ENCODE results near the gene WDR4.
"Not testable (repeated sequence)": the region's sequence is repeated elsewhere in the genome, so short reads cannot be mapped to it uniquely, and the experiment has no call there.

WDR4 gene

DNA sequence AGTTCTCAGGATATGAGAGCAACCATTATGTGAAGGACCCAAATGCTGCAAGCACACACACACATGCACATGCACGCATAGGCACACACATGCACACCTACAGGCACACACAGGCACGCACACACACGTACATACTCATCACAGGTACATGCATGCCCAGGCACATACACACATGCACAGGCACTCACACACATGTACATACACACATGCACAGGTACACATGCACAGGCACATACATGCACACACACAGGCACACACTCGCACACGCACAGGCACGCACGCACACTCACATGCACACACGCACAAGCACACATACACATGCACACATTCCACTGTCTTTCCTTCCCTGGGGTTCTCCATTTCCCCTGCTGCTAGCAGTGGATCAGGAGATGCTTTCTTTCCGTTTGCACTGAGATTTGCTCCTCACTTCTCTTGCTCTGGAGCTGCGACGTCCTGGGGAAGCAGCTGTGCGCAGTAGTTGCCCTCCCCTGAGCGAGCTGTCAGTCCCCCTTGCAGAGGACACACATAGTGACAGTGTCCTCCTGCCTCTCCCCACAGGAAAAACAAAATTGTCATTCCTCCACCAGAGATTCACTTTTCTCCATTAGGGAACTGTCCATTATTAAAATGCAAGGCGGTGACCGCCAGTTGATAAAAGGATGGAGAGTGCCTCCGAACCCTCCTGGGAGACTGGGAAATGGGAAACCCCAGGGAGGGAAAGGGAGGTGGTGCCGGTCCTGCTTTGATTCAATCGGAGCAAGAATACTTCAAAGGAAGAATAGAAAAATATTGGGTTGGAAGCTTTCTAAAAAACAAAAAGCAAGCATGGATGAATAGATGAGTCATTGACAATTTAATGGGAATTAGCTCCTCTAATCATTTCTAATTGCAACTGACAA lies 69.5 kb downstream of the WDR4 start:
- no peak for DNase-seq

- DNase-seq: no peak
These were observed 70.2 kb downstream of the WDR4 start for GRCh38 chr21:42809171-42809570.

- no peak for DNase-seq
These were observed 71.3 kb downstream of the WDR4 start for GRCh38 chr21:42807938-42808613.

GRCh38 chr21:42807293-42807895 lies 71.9 kb downstream of the WDR4 start:
- DNase-seq: not testable (repeated sequence)

DNA sequence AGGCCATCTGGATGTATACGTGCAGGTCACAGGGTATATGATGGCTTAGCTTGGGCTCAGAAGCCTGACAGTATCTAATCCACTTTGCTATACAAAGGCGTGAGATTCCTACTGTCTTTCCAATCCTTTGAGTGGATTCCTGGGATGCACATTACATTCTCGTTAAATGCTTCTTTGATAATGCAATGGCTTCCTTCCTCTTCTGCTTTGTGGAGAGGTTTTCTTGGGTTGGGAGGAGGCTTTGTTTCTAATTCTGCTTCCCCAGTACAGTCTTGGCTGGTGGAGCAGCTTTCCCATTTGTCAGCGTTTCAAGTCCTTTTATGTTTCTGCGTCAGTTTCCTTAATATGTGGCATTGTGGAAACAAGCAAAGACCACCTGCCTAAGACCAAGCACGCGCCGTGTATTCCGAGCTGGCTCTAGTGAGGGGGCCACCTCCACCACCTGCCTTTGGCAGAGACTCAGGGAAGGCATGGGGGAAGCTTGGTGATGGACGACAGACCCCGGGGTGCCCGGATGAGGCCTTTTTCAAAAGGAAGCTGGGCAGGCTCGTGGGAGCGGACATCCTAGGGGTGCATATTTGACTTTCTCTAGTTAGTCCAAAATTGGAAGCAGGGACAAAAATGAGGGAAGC lies 72.7 kb downstream of the WDR4 start:
- DNase-seq: no peak

GRCh38 chr21:42801616-42802015 lies 77.7 kb downstream of the WDR4 start:
- not testable (repeated sequence) for DNase-seq

DNA sequence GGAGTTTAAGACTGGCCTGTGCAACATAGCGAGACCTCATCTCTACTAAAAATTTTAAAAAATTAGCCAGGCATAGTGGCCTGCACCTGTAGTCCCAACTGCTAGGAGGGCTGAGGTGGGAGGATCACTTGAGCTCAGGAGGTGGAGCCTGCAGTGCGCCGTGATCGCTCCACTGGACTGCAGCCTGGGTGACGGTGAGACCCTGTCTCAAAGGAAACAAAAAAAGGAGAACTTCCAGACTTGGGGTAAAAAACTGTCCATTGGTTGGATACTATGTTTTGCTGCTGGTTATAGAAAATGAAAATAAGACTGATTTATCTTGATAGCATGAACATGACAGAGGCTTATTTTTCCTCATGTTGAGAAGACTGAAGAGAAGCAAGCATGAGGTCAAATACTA lies 79.4 kb downstream of the WDR4 start:
- no peak for DNase-seq

GRCh38 chr21:42799516-42799915 lies 79.8 kb downstream of the WDR4 start:
- no peak for DNase-seq

Measured in islet precursor cell (in vitro differentiated cells).